Kidney epithelial cell (primary cell): ENCODE results near the gene SLC6A5. TPM values are rescaled to one million over a fixed set of nuclear protein-coding genes. Genes with fewer than 3 reads are reported as not detected.

ENCODE experiments used
- DNase-seq: peaks from one replicate; pipeline ENCODE4 v3.0.0-alpha.2; 2010; ENCODE audit warnings: low read depth
- H3K27me3 ChIP-seq: 2 replicates; pipeline ENCODE4 v1.6.0; 2011; ENCODE audit warnings: low read length; ENCODE audit not compliant: control insufficient read depth, insufficient read depth
- H3K36me3 ChIP-seq: 2 replicates; pipeline ENCODE4 v1.5.1; 2011; ENCODE audit warnings: low read length; ENCODE audit not compliant: control insufficient read depth, insufficient read depth
- H3K4me3 ChIP-seq: 2 replicates; pipeline ENCODE4 v1.5.1; 2011; ENCODE audit warnings: low read depth, mild to moderate bottlenecking, control low read depth, low read length
- CTCF ChIP-seq: IDR thresholded peaks from 2 replicates; pipeline ENCODE4 v1.5.1; 2011; ENCODE audit warnings: mild to moderate bottlenecking, moderate library complexity, low read length, control low read depth, inconsistent platforms; ENCODE audit not compliant: insufficient read depth, poor library complexity, severe bottlenecking
- total RNA-seq: library from RNA; depleted of rRNA; stranded (reverse); fragments of >200 nt; gene quantifications from 2 replicates; pipeline ENCODE4 v1.2.3, GENCODE V29; 2015

The SLC6A5 gene
- total RNA-seq, 1 donor from 2014 or later = not detected

DNA sequence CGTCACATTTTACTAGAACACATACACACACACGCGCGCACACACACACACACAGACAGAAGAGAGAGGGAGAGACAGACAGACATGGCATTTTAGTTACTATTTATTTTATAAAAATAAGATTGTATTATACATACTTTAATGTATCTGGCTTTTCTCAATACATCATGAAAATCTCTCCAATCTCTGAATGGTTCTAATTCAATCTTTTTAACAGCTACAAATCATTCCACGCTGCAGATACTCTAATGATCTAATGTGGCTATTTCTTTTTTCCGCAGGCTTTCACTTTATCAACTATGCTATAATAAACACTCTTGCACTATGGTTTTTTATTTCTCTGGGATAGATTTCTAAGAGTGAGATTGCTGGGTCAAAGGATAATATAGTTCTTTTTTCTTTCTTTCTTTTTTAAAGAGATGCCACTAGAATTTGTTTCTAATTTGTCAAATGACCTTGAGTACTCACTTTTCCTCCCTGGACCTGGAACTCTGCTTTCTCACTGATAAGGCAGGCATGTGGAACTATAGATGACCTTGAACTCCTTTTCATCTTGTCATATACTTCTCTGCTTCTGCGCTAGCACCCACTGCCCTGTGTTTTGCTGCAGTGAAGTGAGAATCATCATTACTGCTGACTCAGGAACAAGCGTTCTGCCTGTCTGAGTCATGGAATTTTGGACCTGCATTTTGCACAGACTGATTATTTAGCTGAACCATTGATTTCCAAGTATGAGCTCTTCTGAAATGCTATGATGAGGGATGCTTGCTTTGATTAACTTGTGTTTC lies 4.9 kb upstream of the SLC6A5 start:
- no peaks in the 10 kb centered on the region for H3K36me3 ChIP-seq
- no peak overlapping the region for H3K4me3 ChIP-seq
- no peak for DNase-seq
- no peak for TF ChIP-seq CTCF
- peaks cover 43% of the 10 kb centered on the region for H3K27me3 ChIP-seq

DNA sequence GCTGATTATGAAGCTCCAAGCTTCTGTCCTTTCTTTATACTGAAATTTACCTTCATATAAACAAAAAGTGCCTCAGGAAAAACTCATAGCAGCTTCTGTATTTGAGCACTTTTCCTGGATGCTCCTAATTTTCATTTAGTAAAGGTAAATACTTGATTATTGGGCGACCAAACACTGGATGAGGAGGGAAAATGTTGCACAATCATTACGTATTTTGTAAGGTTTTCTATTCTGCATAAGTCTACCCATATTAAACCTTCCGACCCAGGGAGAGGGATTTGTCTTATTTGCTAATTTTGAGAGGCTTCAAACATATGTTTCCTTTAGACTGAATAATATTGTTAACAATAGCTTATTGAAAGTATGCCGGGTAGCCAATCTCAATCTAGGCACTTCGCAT lies 4.3 kb upstream of the SLC6A5 start:
- H3K27me3 ChIP-seq = peaks cover 49% of the 10 kb centered on the region
- no peak overlapping the region for H3K4me3 ChIP-seq
- no peaks in the 10 kb centered on the region for H3K36me3 ChIP-seq
- DNase-seq = no peak
- no peak for TF ChIP-seq CTCF

GRCh38 chr11:20596205-20597153 lies 2.9 kb upstream of the SLC6A5 start:
- DNase-seq = no peak
- no peak for TF ChIP-seq CTCF
- Histone ChIP-seq H3K27me3 (peaks cover 62% of the 10 kb centered on the region), H3K4me3 (no peak overlapping the region), H3K36me3 (no peaks in the 10 kb centered on the region)

GRCh38 chr11:20597154-20597679 lies 2.2 kb upstream of the SLC6A5 start:
- no peak for DNase-seq
- H3K27me3 ChIP-seq = peaks cover 70% of the 10 kb centered on the region
- TF ChIP-seq CTCF = no peak

GRCh38 chr11:20597680-20598484 lies 1.5 kb upstream of the SLC6A5 start:
- Histone ChIP-seq H3K36me3 (no peaks in the 10 kb centered on the region), H3K4me3 (no peak overlapping the region), H3K27me3 (peaks cover 76% of the 10 kb centered on the region)
- no peak for DNase-seq
- TF ChIP-seq CTCF = no peak

More at GRCh38 chr11:20597154-20597679, 2.2 kb upstream of the SLC6A5 start:
- H3K36me3 ChIP-seq = no peaks in the 10 kb centered on the region
- H3K4me3 ChIP-seq = no peak overlapping the region
